NCI-H2227 (cell line): Measurements from ENCODE around the gene MAP6D1.
"Not testable (repeated sequence)": the region's sequence is repeated elsewhere in the genome, so short reads cannot be mapped to it uniquely, and the experiment has no call there.

ENCODE experiments used
- DNase-seq: peaks from one replicate; lab custom pipeline; 2025; ENCODE audit not compliant: unreplicated experiment; lab: John Stamatoyannopoulos, UW

The MAP6D1 gene

GRCh38 chr3:183801601-183802000 is 23.8 kb downstream of the MAP6D1 start:
- no peak for DNase-seq

GRCh38 chr3:183800243-183800863 is 25.0 kb downstream of the MAP6D1 start:
- DNase-seq: no peak

GRCh38 chr3:183799461-183799860 is 25.9 kb downstream of the MAP6D1 start:
- DNase-seq: no peak

DNA sequence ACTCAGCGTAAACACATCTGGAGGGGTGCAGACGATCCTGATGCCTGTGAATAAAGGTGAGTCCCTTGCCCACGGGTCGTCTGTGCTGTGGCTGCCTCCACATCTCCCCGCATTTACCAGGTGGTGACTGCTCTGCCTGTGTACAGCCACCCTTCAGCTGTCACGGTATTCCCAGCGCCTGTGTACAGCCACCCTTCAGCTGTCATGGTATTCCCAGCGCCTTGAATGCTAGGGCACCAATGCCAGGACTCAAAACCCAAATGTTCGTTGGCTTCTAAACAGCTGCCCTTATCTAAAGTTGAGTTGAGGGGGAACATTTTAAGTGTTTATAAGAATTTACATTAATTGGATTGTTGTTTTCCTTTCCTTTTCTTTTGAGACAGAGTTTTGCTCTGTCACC is 27.4 kb downstream of the MAP6D1 start:
- no peak for DNase-seq

DNA sequence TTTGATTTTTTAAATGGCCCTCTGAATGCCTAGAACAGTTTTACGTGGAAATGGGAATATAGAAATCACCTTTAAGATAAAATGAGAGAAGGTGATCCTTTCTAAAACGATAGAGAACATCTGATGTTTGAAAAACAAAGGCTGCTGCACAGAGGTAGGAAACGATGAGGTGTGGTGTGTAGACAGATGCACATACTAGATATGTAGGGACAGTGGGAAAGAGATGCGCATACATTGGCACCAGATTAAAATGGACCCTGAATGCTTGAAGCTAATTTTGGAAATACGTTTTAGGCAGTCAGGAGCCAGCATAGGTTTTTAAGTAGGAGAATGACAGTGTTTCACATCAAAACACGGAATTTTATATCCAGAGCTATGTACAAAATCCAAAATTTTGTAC is 29.0 kb downstream of the MAP6D1 start:
- no peak for DNase-seq

DNA sequence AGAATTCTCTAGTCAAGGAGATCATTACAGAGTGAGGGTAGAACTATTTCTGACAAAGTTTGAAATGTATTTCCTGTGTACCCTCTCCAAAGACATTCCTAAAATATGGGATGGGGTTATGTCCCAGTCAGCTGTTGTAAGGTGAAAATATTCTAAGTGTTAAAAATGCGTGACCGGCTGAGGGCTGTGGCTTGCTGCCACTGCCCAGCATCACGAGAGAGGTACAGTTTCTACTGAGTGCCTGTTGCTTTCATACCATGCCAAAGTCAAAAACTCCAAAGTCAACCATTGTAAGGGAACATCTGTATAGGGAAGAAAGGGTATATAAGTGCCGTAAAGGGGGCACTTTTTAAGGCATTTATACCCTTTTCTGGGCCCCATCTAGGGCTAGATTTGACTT is 30.9 kb downstream of the MAP6D1 start:
- no peak for DNase-seq

- DNase-seq: no peak
Measured at GRCh38 chr3:183792976-183793375, 32.4 kb downstream of the MAP6D1 start.

DNA sequence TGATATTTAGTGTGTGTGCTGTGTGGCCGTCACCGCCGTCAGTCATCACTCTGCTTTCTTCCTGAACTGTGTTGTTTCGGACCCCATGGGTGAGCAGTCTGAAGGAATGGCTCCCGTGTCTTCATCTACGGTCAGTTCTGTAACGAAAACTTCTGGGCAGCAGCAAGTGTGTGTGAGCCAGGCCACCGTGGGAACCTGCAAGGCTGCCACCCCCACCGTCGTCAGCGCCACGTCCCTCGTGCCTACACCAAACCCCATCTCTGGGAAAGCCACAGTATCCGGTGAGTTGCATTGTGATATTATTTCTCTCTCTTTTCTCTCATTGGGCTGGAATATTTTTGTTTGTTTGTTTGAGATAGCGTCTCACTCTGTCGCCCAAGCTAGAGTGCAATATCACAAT is 34.7 kb downstream of the MAP6D1 start:
- no peak for DNase-seq

- DNase-seq: no peak
Measured at GRCh38 chr3:183789826-183790225, 35.6 kb downstream of the MAP6D1 start.

GRCh38 chr3:183784503-183784902 is 40.9 kb downstream of the MAP6D1 start:
- not testable (repeated sequence) for DNase-seq

DNA sequence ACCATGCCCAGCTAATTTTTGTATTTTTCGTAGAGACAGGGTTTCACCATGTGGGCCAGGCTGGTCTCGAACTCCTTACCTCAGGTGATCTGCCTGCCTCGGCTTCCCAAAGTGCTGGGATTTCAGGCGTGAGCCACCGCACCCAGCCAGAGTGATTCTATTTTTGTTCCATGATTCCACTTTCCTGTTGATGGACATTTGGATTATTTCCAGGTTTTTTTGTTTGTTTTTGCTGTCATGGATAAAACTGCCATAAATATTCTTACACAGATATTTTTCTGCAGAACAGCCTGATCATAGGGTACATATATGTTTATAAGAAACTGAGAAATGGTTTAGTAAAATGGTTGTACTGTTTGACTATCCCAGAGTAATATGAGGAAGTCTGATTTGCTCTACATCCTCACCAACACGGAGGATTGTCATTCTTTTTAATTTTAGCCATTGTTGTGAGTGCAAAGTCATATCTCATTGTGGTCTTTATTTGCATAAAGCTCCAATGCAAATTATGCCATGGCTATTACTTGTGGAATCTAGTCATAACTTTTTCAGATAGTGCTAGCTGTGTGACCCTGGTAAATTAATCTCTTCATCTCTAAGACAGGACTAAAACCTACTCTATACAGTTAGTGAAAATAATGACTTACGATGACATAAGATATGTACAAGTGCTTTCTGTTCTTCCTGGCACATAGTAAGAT is 42.7 kb downstream of the MAP6D1 start:
- DNase-seq: no peak

DNA sequence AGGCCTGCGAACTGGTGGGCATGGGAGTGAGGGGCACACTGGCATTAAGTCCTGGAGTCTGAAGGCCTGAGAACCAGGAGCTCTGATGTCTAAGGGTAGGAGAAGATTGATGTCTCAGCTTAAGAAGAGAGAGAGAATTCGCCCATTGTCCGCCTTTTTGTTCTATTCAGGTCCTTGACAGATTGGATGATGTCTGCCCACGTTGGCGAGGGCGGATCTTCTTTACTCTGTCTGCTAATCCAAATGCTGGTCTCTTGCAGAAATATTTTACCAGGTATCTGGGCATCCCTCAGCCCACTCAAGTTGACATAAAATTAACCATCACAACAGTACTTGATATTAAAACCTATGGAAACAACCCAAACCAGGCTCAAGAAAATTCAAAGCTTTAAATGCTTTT is 44.1 kb downstream of the MAP6D1 start:
- DNase-seq: no peak

GRCh38 chr3:183779896-183780465 is 45.4 kb downstream of the MAP6D1 start:
- no peak for DNase-seq

GRCh38 chr3:183777016-183777618 is 48.3 kb downstream of the MAP6D1 start:
- no peak for DNase-seq

- not testable (repeated sequence) for DNase-seq
Measured at GRCh38 chr3:183776451-183776850, 48.9 kb downstream of the MAP6D1 start.

- DNase-seq: no peak
Measured at GRCh38 chr3:183775781-183776180, 49.6 kb downstream of the MAP6D1 start.

- DNase-seq: no peak
Measured at GRCh38 chr3:183774631-183775030, 50.7 kb downstream of the MAP6D1 start.

- DNase-seq: no peak
Measured at GRCh38 chr3:183769453-183769852, 55.9 kb downstream of the MAP6D1 start.

DNA sequence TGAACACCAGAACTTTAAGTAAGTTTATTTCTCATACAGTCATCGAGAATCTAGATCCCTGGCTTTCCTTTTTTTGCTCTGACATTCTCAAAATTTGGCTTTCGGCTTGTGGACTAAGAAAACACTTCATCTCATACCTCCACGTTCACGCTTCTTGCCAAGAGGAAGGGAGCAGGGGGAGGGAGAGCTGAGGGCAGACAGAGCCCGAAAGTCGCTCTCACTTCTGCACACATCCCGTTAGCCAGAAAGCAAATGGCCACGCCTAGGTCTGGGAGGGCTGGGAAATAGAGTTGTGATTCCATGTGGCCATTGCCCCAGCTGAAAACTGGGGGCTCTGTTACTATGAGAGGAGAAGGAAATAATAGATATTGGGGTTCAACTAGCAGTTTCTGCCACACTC is 57.3 kb downstream of the MAP6D1 start:
- DNase-seq: no peak

- peak; percentile 79 for DNase-seq
Measured at GRCh38 chr3:183766745-183767606, 58.4 kb downstream of the MAP6D1 start.

DNA sequence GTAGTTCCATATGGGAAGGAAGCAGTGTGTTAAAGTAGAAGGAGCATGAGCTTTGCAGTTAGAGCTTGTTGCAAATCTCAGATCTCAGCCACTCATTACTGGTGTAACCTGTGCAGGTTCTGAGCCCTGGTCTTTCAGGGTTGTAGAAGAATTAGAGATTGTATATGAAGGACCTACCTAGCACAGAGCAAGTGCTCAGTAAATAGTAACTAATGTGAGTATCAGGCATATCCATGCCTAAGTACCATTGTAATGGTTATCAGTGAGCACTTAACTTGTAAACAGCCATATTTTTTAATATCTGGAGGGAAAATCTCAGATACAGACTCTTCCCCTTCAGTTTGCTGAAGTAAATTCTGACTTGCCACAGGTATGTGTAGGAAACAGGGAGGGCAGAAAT is 59.3 kb downstream of the MAP6D1 start:
- DNase-seq: no peak
